Stimulated activated CD8-positive, alpha-beta memory T cell treated with anti-CD3 and anti-CD28 coated beads, Interleukin-12 subunit alpha, Interleukin-12 subunit beta, amount 100 ng/mL, for 24 hours (primary cell): Measurements from ENCODE around the gene CCDC71.

Experiments
- DNase-seq: peaks from one replicate; pipeline ENCODE4 v3.0.0-alpha.2; 2020; ENCODE audit errors: extremely low read depth

Gene CCDC71

DNA sequence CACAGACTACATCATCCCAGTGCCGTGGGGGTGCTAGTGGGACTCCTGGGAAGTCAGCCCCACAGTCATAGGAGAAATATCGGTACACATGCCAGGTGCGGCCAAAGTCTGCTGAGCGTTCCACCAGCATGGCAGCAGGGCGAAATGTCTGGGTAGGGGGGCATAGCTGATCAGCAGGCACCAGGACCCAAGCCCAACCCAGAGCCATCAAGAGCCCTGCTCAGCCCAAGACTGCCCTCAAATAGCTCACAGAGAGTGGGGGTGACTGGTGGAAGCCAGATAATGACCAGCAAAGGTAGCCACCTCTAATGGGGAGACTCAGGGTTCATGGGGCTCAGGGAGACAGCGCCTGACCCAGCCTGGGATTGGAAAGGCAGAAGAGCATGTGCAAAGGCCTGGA lies 34.6 kb downstream of the CCDC71 start:
- DNase-seq: no peak

DNA sequence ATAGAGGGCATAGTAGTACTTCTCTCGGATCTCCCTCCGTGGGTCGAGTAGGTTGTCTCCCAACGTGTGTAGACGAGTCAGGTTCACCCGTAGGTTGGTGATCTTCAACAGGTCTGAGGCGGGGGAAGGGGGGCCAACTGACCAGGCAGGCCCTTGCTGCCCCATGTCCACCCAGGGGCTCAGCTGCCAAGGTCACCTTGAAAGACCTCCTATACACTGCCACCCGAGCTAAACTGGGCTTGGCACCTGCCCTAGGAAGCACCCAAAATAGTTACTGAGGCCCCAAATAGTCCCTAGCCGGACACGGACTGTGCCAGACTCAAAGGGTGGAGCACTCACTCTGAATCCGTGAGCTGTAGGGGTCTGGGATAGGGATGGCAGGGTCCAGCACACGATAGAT lies 35.1 kb downstream of the CCDC71 start:
- DNase-seq: no peak

DNA sequence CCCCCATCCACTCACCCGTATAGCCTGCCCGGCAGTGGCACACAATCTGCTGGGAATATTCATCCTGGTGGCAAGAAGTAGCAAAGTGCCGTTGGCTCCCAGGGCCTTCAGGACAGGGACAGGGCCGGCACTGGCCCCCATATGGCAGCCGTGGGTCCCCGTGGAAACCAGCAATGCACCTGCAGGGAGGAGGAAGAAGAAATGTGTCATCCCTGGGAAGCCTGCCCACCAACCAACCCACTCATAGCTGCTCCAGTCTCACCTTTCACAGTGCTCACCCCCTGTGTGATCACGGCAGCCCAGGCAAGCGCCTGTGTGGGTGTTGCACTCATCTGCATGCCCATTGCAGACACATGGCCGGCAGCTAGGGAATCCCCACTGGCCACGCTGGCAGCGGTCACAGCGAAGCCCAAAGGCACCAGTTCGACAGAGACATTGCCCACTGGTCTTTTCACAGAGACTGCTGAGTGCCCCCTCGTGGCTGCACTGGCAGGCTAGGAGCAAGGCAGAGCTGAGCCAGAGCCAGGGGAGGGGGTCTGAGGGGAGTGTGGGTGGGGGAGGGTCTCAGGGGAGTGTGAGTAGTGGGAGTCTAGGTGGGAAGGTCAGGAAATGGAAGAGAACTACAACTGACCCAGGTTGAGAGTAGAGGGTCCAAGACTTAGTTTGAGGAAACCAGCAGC lies 41.0 kb downstream of the CCDC71 start:
- no peak for DNase-seq

DNA sequence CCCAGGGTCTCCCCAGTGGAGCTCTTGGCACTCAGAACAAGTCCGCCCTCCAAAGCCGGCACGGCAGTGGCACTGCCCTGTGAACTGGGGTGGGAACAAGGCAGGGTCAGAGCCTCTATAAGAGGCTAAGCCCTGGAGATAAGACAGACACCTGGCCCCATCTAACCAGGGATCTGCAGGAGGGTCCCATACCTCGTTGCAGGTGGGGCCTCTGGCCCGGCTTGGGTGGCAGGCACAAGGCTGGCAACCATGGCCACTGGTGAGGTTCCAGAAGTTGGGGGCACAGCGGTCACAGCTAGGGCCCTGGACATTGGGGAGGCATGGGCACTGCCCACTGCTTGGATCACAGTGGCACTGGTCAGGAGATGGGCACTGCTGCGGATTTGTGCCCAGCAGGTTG lies 41.9 kb downstream of the CCDC71 start:
- no peak for DNase-seq

DNA sequence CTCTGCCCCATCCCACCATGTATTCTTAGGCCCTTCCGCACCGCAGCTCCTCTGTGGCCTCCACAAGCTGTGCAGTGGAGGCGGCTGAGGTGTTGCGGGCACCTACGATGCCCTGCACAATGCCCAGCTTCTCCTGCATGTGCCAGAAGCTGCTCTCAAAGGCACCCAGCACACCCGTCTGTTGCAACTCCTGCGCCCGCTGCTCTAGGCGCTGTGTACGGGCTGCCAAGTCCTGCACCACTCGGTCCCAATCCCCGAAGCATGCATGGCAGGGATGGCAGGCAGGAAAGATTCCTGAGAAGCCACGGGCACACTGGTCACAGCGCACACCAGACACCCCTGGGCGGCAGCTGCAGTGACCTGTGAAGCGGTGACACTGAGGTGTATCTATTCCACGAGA lies 42.4 kb downstream of the CCDC71 start:
- no peak for DNase-seq

DNA sequence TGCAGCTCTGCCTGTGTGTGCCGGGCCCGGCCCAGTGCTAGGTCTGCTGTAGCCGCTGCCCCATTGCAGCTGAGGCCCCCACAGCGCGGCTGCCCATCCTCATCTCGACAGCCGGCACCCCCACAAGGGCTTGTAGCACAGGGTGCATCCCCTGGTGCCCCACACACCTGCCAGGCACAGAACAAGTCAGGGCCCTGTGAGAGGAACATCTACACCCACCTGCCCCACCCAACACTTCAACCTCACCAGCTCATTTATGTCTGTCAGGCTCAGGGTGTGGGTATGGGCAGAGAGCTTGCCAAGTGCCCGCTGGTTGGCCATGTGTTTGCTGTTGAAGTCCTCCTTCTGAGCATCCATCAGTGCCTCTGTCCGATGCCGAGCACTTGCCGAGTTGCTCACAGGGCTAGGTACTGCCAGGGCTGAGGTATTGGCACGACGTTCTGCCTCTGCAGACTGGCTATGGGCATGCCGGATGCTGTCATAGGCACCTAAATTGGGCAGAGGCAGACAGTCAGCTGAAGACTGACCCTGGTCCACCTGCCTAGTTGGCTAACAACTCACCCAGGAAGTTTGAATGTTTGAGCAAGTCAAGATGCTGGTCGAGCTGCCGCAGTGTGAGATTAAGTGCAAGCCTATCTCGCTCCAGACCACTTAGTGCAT lies 43.1 kb downstream of the CCDC71 start:
- DNase-seq: no peak

DNA sequence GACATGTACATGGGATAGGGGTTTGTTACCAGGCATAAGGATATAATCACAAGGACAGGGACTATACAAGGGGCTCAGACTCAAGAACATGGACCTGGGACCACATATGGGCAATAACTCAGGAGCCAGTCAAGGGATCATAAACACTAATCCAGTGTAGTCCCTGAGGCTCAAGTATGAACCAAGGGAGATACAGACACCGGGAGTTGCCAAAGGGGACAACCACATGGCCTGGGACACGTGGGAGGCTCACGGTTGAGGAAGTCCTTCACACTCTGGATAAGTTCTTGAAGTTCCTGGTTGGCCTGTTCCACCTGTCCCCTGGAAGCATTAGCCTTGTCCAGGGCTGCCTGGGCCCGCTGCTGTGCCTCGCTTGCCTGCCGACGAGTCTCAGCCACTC lies 43.7 kb downstream of the CCDC71 start:
- no peak for DNase-seq

DNA sequence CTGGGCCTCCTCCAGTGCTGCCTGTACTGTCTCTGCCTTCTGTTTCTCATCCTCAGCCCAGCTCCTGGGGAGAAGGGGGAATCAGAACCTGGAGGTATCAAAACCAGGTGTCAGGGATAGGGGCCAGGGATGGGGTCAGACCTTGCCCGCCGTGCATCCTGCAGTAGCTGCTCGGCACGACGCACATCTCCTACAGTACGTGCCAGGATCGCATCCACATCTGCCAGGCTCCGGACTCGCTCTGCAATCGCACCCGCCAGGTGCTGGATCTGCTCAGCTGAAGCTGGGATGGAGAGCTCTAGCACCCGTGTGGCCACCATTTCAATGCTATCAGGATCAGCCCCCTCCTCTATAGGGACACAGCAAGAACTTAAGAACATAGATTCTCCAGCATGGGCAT lies 44.1 kb downstream of the CCDC71 start:
- no peak for DNase-seq

DNA sequence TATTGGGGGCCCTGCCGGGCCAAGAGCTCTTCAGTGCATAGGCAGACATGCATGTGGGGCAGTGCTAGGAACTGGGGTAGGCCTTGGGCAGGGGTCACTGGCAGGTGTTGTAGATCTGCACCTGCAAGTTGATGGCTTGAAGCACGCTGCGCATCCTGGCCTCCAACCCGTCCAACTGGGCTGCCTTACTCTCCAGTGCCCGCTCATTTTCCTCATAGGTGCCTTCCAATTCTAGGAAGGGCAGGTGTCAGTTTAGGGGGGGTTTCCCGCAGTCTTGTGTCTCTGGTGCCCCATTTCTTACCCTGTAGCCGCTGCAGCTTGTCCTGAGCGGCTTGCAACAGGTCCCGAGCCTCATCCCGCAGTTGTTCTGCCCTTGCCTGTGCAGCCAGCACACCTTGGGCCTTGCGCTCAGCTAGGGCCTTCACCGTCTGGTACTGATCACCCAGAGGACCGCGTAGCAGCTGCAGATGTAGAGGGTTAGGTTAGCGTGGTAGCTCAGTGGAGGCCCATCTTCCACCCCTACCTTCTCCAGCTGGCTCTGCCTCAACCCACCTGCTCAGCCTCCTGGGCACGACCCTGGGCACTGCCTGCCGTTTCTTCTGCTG lies 44.9 kb downstream of the CCDC71 start:
- DNase-seq: no peak

DNA sequence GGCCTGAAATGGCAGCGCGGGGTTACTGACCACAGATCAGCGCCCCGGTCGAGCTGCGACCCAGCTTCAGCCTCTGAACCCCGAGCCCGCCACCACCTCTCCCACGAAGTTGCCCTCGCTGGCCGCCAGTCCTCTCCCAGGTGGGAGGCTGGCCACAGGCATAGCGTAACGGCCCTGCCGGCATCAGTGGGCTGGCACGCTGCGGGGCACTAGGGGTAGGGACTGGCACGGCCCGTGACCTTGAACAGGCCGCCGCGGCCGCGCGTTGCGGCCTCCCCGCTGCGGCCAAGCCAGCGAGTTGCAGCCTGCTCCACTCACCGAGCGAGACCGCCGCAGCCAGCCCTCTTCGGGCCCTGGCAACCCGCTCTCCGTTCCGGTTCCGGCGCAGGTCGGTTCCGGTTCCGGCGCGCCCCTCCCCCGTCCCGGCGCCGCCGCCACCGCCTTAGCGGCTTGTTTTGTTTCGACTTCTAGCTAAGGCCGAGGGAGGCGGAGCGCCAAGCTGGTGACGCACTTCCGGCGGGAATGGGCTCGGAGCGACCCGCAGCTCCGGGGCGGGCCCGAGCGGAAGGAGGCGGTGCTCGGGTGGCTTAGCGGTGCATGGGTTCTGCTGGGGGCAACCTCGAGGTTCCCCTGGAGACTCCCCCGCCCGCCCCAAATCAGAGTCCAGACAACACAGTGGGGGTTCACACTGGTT lies 45.5 kb downstream of the CCDC71 start, which contains the start of gene USP19:
TSS of gene USP19 (minus strand) at position 386 of the 694 bp plus-strand sequence. CDS start 1,678 bp downstream, outside the sequence.
- DNase-seq: peak; percentile 85

DNA sequence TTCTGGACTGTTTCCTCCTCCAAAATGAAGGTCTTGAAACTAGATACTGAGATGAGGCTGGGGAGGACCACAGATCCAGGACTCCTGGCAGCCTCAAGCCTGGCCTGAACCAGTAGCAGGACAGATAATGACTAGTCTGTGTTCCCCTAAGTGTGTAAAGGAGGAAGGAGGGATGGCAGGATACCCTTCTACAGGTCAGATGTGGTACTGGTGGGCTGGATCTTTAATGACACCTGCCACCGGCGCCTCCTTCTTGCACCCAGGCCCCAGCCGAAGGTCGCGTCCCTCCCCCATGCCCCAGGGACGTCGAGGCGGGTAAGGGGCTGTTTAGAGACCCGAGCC lies 46.1 kb downstream of the CCDC71 start:
- DNase-seq: no peak

DNA sequence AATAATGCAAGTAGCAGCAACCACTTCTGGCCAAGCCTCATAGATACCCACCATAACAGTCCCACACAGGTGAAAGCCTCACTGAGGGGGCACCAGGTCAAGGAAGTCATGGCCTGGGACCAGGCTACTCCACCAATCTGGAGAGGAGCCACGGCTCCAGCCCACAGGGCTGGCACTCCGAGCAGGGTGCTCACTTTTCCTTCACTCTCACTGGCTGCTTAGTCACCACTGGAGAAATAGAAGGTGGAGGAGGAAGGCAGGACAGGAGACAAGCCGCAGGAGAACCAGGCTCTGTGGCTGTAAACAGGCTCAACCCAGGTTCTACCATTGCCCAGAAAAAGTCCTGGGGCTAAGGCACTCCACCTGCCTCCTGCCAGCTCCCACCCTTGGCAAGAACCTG lies 46.7 kb downstream of the CCDC71 start:
- no peak for DNase-seq

DNA sequence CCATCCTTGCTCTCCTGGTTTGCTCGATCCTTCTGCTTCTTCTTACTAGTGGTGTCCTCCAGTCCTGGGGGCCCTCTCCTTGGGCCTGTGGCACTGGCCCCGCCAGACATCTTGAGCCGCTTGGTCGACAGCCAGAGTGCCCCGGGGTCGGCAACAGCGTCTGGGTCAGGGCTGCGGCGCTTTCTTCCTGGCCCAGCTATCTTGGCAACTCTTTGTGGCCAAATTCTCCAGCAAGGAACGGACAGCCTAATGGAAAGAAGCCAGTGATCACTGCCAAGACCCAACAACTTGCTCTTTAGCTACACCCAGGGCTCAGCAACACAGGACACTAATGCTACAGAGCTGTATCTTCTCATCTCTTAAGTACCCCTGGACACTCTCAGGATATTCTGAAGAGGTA lies 47.1 kb downstream of the CCDC71 start:
- DNase-seq: no peak
